ENCODE results near the gene ITPR1.

Gene ITPR1

GRCh38 chr3:4528819-4529600 is 35.9 kb downstream of the ITPR1 start:
- Histone ChIP-seq H3K9ac (ENCODE audit: low read length) (no peak overlapping the region), H4K8ac (ENCODE audit: low read length) (no peak overlapping the region), H2BK12ac (ENCODE audit: low read length in 2 of 2) (no peak overlapping the region), H3K18ac (ENCODE audit: low read depth in 1 of 2, low read length in 2 of 2) (peak overlapping the region in 1 of 2 experiments; percentile 14), H3K9me3 (ENCODE audit: control insufficient read depth, low read length) (no peaks in the 10 kb centered on the region), H4K91ac (ENCODE audit: low read length) (no peak overlapping the region), H3K23ac (ENCODE audit: low read length in 2 of 2) (no peak overlapping the region), H2AK5ac (ENCODE audit: low read length, severe bottlenecking) (no peak overlapping the region), H3K14ac (ENCODE audit: low read length in 2 of 2) (no peak overlapping the region), H3K36me3 (ENCODE audit: control insufficient read depth in 1 of 2, insufficient read depth in 2 of 2, low read depth in 1 of 2, low read length in 2 of 2) (no peaks in the 10 kb centered on the region), H3K27ac (ENCODE audit: low read length, poor library complexity, severe bottlenecking) (no peak overlapping the region), H2AFZ (ENCODE audit: low read depth, low read length) (no peak overlapping the region), H2BK120ac (ENCODE audit: low read depth, low read length) (no peak overlapping the region), H3K27me3 (ENCODE audit: control insufficient read depth in 1 of 2, insufficient read depth in 1 of 2, low read length in 2 of 2) (peaks cover 0 to 9% of the 10 kb centered on the region in 2 experiments), H3K4me1 (ENCODE audit: control insufficient read depth, insufficient read depth, low read depth, low read length) (no peaks in the 10 kb centered on the region), H3K79me1 (replicated peaks; ENCODE audit: low read length, poor library complexity, severe bottlenecking) (no peaks in the 10 kb centered on the region), H2BK5ac (ENCODE audit: low read depth, low read length, poor library complexity, severe bottlenecking) (no peak overlapping the region), H3K4ac (ENCODE audit: low read depth in 1 of 2, low read length in 2 of 2) (no peak overlapping the region), H3K4me3 (ENCODE audit: insufficient read depth in 1 of 2, low read depth in 1 of 2, low read length in 2 of 2) (no peak overlapping the region), H3K4me2 (ENCODE audit: low read length, poor library complexity, severe bottlenecking) (no peak overlapping the region), H2BK15ac (ENCODE audit: low read depth, poor library complexity, severe bottlenecking) (no peak overlapping the region)
- no peak for DNase-seq
- WGBS: 95% methylated on average over 5 of the region's 5 CpGs

DNA sequence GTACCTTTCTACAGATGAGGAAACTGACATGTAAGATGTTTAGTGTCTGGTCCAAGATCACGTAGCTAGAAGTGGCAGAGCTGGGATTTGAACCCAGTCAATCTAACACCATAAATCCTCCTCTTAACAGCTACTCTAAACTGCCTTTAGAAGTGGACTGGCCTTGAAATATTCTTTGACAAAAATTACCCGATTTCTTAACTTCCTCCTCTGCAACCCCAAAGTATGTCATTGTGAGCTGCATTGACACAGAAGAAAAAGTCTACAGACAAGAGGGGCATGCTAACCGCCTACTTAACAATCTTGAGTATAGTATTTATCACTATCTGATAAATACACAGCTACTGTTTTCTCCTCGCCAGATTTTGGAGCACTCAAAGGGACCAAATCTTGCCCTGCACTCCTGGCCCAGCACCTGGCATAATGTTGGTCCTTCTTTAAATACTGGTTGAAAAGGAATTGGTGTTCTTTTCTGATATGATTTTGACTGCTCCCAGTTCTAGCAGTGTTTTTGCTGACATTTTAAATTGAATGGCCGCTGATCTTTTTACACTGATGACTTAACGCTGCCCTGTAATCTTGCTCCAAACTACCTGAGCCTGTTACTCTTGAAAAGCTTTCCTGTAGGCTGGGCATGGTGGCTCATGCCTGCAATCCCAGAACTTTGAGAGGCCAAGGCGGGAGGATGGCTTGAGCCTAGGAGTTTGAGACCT is 36.9 kb downstream of the ITPR1 start:
- H3K27ac ChIP-seq (ENCODE audit: low read length, poor library complexity, severe bottlenecking): no peak overlapping the region
- WGBS: 95% methylated on average over 7 of the region's 7 CpGs
- no peak overlapping the region for H3K14ac ChIP-seq (ENCODE audit: low read length in 2 of 2)

DNA sequence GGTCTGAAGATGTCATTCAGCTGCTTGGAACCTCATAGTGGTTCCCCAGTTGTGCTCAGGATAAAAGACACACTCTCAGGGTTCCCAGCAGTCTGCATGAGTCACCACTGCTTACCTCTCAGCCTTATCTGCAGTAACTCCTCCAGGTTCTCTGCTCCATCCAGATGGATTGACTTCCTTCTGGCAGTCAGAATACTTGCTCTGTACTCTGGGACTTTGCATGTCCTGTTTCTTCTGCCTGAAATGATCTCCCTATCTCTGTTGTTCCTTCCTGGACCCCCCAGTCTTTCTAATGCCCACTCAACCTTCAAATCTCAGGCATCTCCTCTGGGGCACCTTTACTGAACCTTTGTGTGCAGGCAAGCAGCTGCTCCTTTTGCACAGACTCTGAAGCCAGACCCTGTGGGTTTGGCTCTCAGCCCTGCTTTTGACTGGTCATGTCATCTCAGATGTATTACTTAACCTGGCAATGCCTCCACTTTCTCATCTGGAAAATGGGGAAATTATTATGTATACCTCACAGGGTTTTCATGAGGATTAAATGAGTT is 38.4 kb downstream of the ITPR1 start:
- no peak overlapping the region for H4K91ac ChIP-seq (ENCODE audit: low read length)
- no peaks in the 10 kb centered on the region for H3K4me1 ChIP-seq (ENCODE audit: control insufficient read depth, insufficient read depth, low read depth, low read length)
- no peak overlapping the region for H3K18ac ChIP-seq (ENCODE audit: low read depth in 1 of 2, low read length in 2 of 2)
- H3K9me3 ChIP-seq (ENCODE audit: control insufficient read depth, low read length): no peaks in the 10 kb centered on the region
- H3K36me3 ChIP-seq (ENCODE audit: control insufficient read depth in 1 of 2, insufficient read depth in 2 of 2, low read depth in 1 of 2, low read length in 2 of 2): no peaks in the 10 kb centered on the region
- no peak overlapping the region for H3K23ac ChIP-seq (ENCODE audit: low read length in 2 of 2)
- no peak overlapping the region for H3K4me3 ChIP-seq (ENCODE audit: insufficient read depth in 1 of 2, low read depth in 1 of 2, low read length in 2 of 2)
- H3K14ac ChIP-seq (ENCODE audit: low read length in 2 of 2): peak overlapping the region in 1 of 2 experiments; percentile 30
- DNase-seq: no peak
- H2BK120ac ChIP-seq (ENCODE audit: low read depth, low read length): no peak overlapping the region
- no peak overlapping the region for H3K9ac ChIP-seq (ENCODE audit: low read length)
- no peak overlapping the region for H2BK15ac ChIP-seq (ENCODE audit: low read depth, poor library complexity, severe bottlenecking)
- H3K27me3 ChIP-seq (ENCODE audit: control insufficient read depth in 1 of 2, insufficient read depth in 1 of 2, low read length in 2 of 2): peaks cover 0 to 9% of the 10 kb centered on the region in 2 experiments
- no peak overlapping the region for H4K8ac ChIP-seq (ENCODE audit: low read length)
- H2AFZ ChIP-seq (ENCODE audit: low read depth, low read length): no peak overlapping the region
- H2BK12ac ChIP-seq (ENCODE audit: low read length in 2 of 2): peak overlapping the region in 1 of 2 experiments; percentile 23
- H3K4me2 ChIP-seq (ENCODE audit: low read length, poor library complexity, severe bottlenecking): no peak overlapping the region
- H3K79me1 ChIP-seq (replicated peaks; ENCODE audit: low read length, poor library complexity, severe bottlenecking): no peaks in the 10 kb centered on the region
- H3K27ac ChIP-seq (ENCODE audit: low read length, poor library complexity, severe bottlenecking): no peak overlapping the region
- no peak overlapping the region for H2BK5ac ChIP-seq (ENCODE audit: low read depth, low read length, poor library complexity, severe bottlenecking)
- no peak overlapping the region for H3K4ac ChIP-seq (ENCODE audit: low read depth in 1 of 2, low read length in 2 of 2)
- H2AK5ac ChIP-seq (ENCODE audit: low read length, severe bottlenecking): no peak overlapping the region

More for the DNA sequence above, 36.9 kb downstream of the ITPR1 start:
- no peak overlapping the region for H2BK12ac ChIP-seq (ENCODE audit: low read length in 2 of 2)
- H2AFZ ChIP-seq (ENCODE audit: low read depth, low read length): no peak overlapping the region
- no peak overlapping the region for H2BK5ac ChIP-seq (ENCODE audit: low read depth, low read length, poor library complexity, severe bottlenecking)
- no peaks in the 10 kb centered on the region for H3K36me3 ChIP-seq (ENCODE audit: control insufficient read depth in 1 of 2, insufficient read depth in 2 of 2, low read depth in 1 of 2, low read length in 2 of 2)
- H3K4ac ChIP-seq (ENCODE audit: low read depth in 1 of 2, low read length in 2 of 2): no peak overlapping the region
- H2BK120ac ChIP-seq (ENCODE audit: low read depth, low read length): no peak overlapping the region
- no peak overlapping the region for H4K8ac ChIP-seq (ENCODE audit: low read length)
- no peak overlapping the region for H4K91ac ChIP-seq (ENCODE audit: low read length)
- H3K18ac ChIP-seq (ENCODE audit: low read depth in 1 of 2, low read length in 2 of 2): no peak overlapping the region
- no peak overlapping the region for H3K9ac ChIP-seq (ENCODE audit: low read length)
- no peak overlapping the region for H2AK5ac ChIP-seq (ENCODE audit: low read length, severe bottlenecking)
- H3K4me1 ChIP-seq (ENCODE audit: control insufficient read depth, insufficient read depth, low read depth, low read length): no peaks in the 10 kb centered on the region
- no peak overlapping the region for H3K4me3 ChIP-seq (ENCODE audit: insufficient read depth in 1 of 2, low read depth in 1 of 2, low read length in 2 of 2)
- no peak overlapping the region for H3K23ac ChIP-seq (ENCODE audit: low read length in 2 of 2)
- no peaks in the 10 kb centered on the region for H3K9me3 ChIP-seq (ENCODE audit: control insufficient read depth, low read length)
- DNase-seq: no peak
- no peak overlapping the region for H2BK15ac ChIP-seq (ENCODE audit: low read depth, poor library complexity, severe bottlenecking)
- peaks cover 0 to 9% of the 10 kb centered on the region in 2 experiments for H3K27me3 ChIP-seq (ENCODE audit: control insufficient read depth in 1 of 2, insufficient read depth in 1 of 2, low read length in 2 of 2)
- no peaks in the 10 kb centered on the region for H3K79me1 ChIP-seq (replicated peaks; ENCODE audit: low read length, poor library complexity, severe bottlenecking)
- H3K4me2 ChIP-seq (ENCODE audit: low read length, poor library complexity, severe bottlenecking): no peak overlapping the region

GRCh38 chr3:4532535-4533112 is 39.5 kb downstream of the ITPR1 start:
- Histone ChIP-seq H2AFZ (ENCODE audit: low read depth, low read length) (no peak overlapping the region), H3K9ac (ENCODE audit: low read length) (no peak overlapping the region), H3K14ac (ENCODE audit: low read length in 2 of 2) (no peak overlapping the region), H4K8ac (ENCODE audit: low read length) (no peak overlapping the region), H3K79me1 (replicated peaks; ENCODE audit: low read length, poor library complexity, severe bottlenecking) (no peaks in the 10 kb centered on the region), H3K27me3 (ENCODE audit: control insufficient read depth in 1 of 2, insufficient read depth in 1 of 2, low read length in 2 of 2) (peaks cover 0 to 9% of the 10 kb centered on the region in 2 experiments), H3K4me1 (ENCODE audit: control insufficient read depth, insufficient read depth, low read depth, low read length) (no peaks in the 10 kb centered on the region), H4K91ac (ENCODE audit: low read length) (no peak overlapping the region), H3K36me3 (ENCODE audit: control insufficient read depth in 1 of 2, insufficient read depth in 2 of 2, low read depth in 1 of 2, low read length in 2 of 2) (no peaks in the 10 kb centered on the region), H3K27ac (ENCODE audit: low read length, poor library complexity, severe bottlenecking) (no peak overlapping the region), H2AK5ac (ENCODE audit: low read length, severe bottlenecking) (no peak overlapping the region), H2BK5ac (ENCODE audit: low read depth, low read length, poor library complexity, severe bottlenecking) (no peak overlapping the region), H3K23ac (ENCODE audit: low read length in 2 of 2) (no peak overlapping the region), H2BK12ac (ENCODE audit: low read length in 2 of 2) (no peak overlapping the region), H3K9me3 (ENCODE audit: control insufficient read depth, low read length) (no peaks in the 10 kb centered on the region), H3K18ac (ENCODE audit: low read depth in 1 of 2, low read length in 2 of 2) (no peak overlapping the region), H3K4me3 (ENCODE audit: insufficient read depth in 1 of 2, low read depth in 1 of 2, low read length in 2 of 2) (no peak overlapping the region), H2BK15ac (ENCODE audit: low read depth, poor library complexity, severe bottlenecking) (no peak overlapping the region), H3K4ac (ENCODE audit: low read depth in 1 of 2, low read length in 2 of 2) (no peak overlapping the region), H3K4me2 (ENCODE audit: low read length, poor library complexity, severe bottlenecking) (no peak overlapping the region), H2BK120ac (ENCODE audit: low read depth, low read length) (no peak overlapping the region)
- DNase-seq: peak; percentile 28
- WGBS: 31% methylated on average over 9 of the region's 11 CpGs

Measured in mesenchymal stem cell (in vitro differentiated cells and primary cell).